ENCODE data around the gene SAA4.
"Not testable (repeated sequence)": the region's sequence is repeated elsewhere in the genome, so short reads cannot be mapped to it uniquely, and the experiment has no call there.

Gene SAA4

DNA sequence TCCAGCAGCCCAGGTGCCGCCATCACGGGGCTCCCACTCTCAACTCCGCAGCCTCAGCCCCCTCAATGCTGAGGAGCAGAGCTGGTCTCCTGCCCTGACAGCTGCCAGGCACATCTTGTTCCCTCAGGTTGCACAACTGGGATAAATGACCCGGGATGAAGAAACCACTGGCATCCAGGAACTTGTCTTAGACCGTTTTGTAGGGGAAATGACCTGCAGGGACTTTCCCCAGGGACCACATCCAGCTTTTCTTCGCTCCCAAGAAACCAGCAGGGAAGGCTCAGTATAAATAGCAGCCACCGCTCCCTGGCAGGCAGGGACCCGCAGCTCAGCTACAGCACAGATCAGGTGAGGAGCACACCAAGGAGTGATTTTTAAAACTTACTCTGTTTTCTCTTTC is 29.3 kb upstream of the SAA4 start, which contains the start of gene SAA1:
SAA1 (plus strand) TSS at position 316 of the 400 bp plus-strand sequence. CDS start 624 bp downstream, outside the sequence.
- Histone ChIP-seq H3K79me2 (no peaks in the 10 kb centered on the region), H3K36me3 (ENCODE audit: control insufficient read depth, insufficient read depth, low read length) (no peaks in the 10 kb centered on the region), H3K4me1 (no peaks in the 10 kb centered on the region), H3K27ac (no peak within 1 kb of the TSS), H3K9ac (no peak within 1 kb of the TSS), H3K4me2 (ENCODE audit: low read length) (no peak within 1 kb of the TSS), H3K27me3 (ENCODE audit: control insufficient read depth, insufficient read depth, low read length) (no peaks in the 10 kb centered on the region), H2AFZ (no peak within 1 kb of the TSS), H3K4me3 (ENCODE audit: low read depth, low read length) (no peak within 1 kb of the TSS), H3K9me3 (ENCODE audit: control insufficient read depth, low read length) (no peaks in the 10 kb centered on the region)
- TF ChIP-seq, protein P1, sequence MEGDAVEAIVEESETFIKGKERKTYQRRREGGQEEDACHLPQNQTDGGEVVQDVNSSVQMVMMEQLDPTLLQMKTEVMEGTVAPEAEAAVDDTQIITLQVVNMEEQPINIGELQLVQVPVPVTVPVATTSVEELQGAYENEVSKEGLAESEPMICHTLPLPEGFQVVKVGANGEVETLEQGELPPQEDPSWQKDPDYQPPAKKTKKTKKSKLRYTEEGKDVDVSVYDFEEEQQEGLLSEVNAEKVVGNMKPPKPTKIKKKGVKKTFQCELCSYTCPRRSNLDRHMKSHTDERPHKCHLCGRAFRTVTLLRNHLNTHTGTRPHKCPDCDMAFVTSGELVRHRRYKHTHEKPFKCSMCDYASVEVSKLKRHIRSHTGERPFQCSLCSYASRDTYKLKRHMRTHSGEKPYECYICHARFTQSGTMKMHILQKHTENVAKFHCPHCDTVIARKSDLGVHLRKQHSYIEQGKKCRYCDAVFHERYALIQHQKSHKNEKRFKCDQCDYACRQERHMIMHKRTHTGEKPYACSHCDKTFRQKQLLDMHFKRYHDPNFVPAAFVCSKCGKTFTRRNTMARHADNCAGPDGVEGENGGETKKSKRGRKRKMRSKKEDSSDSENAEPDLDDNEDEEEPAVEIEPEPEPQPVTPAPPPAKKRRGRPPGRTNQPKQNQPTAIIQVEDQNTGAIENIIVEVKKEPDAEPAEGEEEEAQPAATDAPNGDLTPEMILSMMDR (IDR thresholded peaks at IDR 0.05), result no peak

DNA sequence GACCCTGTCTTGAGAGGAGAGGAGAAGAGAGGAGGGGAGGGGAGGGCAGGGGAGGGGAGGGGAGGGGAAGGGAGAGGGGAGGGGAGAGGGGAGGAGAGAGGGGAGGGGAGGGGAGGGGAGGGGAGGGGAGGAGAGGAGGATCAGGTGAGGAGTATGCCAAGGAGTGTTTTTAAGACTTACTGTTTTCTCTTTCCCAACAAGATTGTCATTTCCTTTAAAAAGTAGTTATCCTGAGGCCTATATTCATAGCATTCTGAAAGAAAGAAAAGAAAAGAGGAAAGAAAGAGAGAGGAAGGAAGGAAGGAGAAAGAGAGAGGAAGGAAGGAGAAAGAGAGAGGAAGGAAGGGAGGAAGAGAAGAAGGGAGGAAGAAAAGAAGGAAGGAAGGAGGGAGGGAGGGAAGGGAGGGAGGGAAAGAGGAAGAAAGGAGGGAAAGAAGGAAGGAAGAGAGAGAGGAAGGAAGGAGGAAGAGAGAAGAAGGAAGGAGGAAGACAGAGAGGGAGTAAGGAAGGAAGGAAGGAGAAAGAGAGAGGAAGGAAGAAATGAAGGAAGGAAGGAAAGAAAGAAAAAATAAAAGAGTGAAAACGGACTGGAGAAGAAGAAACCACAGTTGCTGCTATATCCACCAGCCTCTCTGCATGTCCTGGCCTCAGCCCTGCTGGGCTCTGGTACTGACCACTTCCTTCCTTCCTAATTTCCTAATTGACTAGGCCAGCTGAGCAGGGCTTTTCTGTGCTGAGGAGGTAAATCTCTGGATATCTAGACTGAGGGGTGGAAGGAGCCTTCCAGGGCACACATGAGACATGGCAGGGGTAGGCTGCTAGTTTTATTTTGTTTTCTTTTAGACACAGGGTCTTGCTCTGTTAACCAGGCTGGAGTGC is 28.3 kb upstream of the SAA4 start:
- H3K4me3 ChIP-seq (ENCODE audit: low read depth, low read length), result no peak overlapping the region
- no peaks in the 10 kb centered on the region for H3K4me1 ChIP-seq
- no peak overlapping the region for H2AFZ ChIP-seq
- no peaks in the 10 kb centered on the region for H3K9me3 ChIP-seq (ENCODE audit: control insufficient read depth, low read length)
- no peak overlapping the region for H3K4me2 ChIP-seq (ENCODE audit: low read length)
- TF ChIP-seq, protein P1 (IDR thresholded peaks at IDR 0.05), result no peak
- H3K27me3 ChIP-seq (ENCODE audit: control insufficient read depth, insufficient read depth, low read length), result no peaks in the 10 kb centered on the region
- no peaks in the 10 kb centered on the region for H3K79me2 ChIP-seq
- H3K9ac ChIP-seq, result no peak overlapping the region
- no peaks in the 10 kb centered on the region for H3K36me3 ChIP-seq (ENCODE audit: control insufficient read depth, insufficient read depth, low read length)
- no peak overlapping the region for H3K27ac ChIP-seq

DNA sequence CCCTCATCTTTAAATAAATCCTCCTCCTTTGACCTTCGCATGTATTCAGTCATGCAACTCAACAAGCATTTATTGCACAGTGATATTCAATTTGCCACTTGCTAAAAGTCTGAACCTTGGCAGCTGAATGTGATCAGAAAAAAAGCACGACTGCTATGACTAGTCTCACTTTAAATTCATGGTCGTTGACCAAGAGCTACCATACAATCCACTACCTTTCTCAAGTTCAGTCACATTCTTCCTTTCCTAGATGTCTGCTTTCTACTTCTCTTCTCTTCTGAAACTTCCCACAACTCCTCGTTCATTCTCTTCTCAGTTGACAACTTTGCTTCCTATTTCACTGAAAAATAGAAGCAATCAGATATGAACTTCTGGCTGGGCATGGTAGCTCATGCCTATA is 27.4 kb upstream of the SAA4 start:
- Histone ChIP-seq H3K27ac (no peak overlapping the region), H3K9me3 (ENCODE audit: control insufficient read depth, low read length) (no peaks in the 10 kb centered on the region), H2AFZ (no peak overlapping the region), H3K36me3 (ENCODE audit: control insufficient read depth, insufficient read depth, low read length) (no peaks in the 10 kb centered on the region), H3K4me3 (ENCODE audit: low read depth, low read length) (no peak overlapping the region), H3K9ac (no peak overlapping the region), H3K27me3 (ENCODE audit: control insufficient read depth, insufficient read depth, low read length) (no peaks in the 10 kb centered on the region), H3K79me2 (no peaks in the 10 kb centered on the region), H3K4me1 (no peaks in the 10 kb centered on the region), H3K4me2 (ENCODE audit: low read length) (no peak overlapping the region)
- TF ChIP-seq, protein P1 (IDR thresholded peaks at IDR 0.05), result no peak

DNA sequence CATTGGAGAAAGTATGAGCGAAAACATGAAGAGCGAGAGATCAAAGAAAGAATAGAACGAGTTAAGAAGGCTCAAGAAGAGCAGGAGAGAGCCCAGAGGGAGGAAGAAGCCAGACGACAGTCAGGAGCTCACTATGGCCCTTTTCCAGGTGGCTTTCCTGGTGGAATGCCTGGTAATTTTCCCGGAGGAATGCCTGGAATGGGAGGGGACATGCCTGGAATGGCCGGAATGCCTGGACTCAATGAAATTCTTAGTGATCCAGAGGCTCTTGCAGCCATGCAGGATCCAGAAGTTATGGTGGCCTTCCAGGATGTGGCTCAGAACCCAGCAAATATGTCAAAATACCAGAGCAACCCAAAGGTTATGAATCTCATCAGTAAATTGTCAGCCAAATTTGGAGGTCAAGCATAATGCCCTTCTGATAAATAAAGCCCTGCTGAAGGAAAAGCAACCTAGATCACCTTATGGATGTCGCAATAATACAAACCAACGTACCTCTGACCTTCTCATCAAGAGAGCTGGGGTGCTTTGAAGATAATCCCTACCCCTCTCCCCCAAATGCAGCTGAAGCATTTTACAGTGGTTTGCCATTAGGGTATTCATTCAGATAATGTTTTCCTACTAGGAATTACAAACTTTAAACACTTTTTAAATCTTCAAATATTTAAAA is 26.2 kb upstream of the SAA4 start:
- H3K27ac ChIP-seq; H3K79me2 ChIP-seq; H3K9ac ChIP-seq; H2AFZ ChIP-seq; H3K27me3 ChIP-seq (ENCODE audit: control insufficient read depth, insufficient read depth, low read length); H3K4me3 ChIP-seq (ENCODE audit: low read depth, low read length); H3K9me3 ChIP-seq (ENCODE audit: control insufficient read depth, low read length); H3K4me1 ChIP-seq; H3K4me2 ChIP-seq (ENCODE audit: low read length); H3K36me3 ChIP-seq (ENCODE audit: control insufficient read depth, insufficient read depth, low read length): not testable (repeated sequence)

DNA sequence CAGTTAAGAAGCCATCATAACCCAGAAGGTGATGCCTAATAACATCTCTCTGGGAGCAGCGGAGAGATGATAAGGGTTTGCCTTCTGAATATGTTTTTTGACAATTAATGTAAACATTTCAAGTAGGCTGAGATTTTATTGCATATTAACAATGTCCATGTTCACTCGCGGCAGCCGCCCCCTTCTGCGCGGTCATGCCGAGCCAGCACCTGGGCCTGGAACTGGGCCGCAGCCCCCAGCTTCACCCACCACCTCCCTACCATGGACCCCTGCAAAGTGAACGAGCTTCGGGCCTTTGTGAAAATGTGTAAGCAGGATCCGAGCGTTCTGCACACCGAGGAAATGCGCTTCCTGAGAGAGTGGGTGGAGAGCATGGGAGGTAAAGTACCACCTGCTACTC is 25.1 kb upstream of the SAA4 start:
- Histone ChIP-seq H3K4me1 (no peaks in the 10 kb centered on the region), H3K4me3 (ENCODE audit: low read depth, low read length) (no peak overlapping the region)

More for the DNA sequence above, 25.1 kb upstream of the SAA4 start:
- Histone ChIP-seq H2AFZ (no peak overlapping the region), H3K36me3 (ENCODE audit: control insufficient read depth, insufficient read depth, low read length) (no peaks in the 10 kb centered on the region), H3K79me2 (no peaks in the 10 kb centered on the region), H3K27me3 (ENCODE audit: control insufficient read depth, insufficient read depth, low read length) (no peaks in the 10 kb centered on the region), H3K9me3 (ENCODE audit: control insufficient read depth, low read length) (no peaks in the 10 kb centered on the region), H3K4me2 (ENCODE audit: low read length) (no peak overlapping the region), H3K27ac (no peak overlapping the region), H3K9ac (no peak overlapping the region)
- TF ChIP-seq, protein P1 (IDR thresholded peaks at IDR 0.05), result no peak
